Measurements from ENCODE around the gene CDK6. TPM values are rescaled to one million over a fixed set of nuclear protein-coding genes. Genes with fewer than 3 reads are reported as not detected.

Gene CDK6
- total RNA-seq, 1 experiment from 2014 or later: 41.4 TPM

DNA sequence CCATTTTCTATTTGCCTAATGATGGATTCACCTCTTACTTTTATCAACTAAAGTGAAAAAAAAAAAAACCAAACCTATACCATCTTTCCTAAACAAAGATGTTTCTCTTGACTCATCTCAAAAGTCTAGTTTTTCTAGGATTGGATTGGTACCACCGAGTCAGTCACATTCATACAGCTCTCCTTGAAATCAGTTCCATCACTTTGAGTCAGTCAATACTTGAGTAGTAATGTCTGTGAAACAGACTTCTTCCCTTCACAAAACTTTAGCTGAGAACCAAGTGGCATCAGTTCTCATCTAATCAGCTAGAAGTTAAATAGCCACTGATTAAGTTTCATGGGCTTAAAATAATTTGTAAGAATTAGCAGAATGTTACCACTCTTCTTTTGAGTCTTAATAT lies 13.3 kb downstream of the CDK6 start:
- H4K20me1 ChIP-seq (ENCODE audit: insufficient read depth): no peaks in the 10 kb centered on the region; the same call in 1 of the 2 replicates
- H3K9me3 ChIP-seq (ENCODE audit: control insufficient read depth in 1 of 2, insufficient read depth in 1 of 2, low read depth in 1 of 2, low read length in 2 of 2): no peaks in the 10 kb centered on the region; a peak in 1 of 4 replicates
- no peak overlapping the region for H3K4me3 ChIP-seq (replicated peaks in 1 of 2; ENCODE audit: low read depth in 1 of 2, low read length in 2 of 2)
- no peak overlapping the region for H3K4me2 ChIP-seq (ENCODE audit: low read length)
- ChIA-PET POLR2A (no interaction called here), CTCF (interaction anchor here (0.6 to 1.2 kb wide), 2 partner anchors 10 to 307 kb away, joined by 3 to 9 read pairs; no protein-coding TSS in a partner anchor), RAD21 (ENCODE audit: low non-redundant PET in 1 of 2, low total read pairs in 2 of 2, uncharacterized antibody in 2 of 2, unreplicated experiment in 2 of 2) (no interaction called here)
- BruUV-seq (replicated peaks): no TSS peak
- H3K27ac ChIP-seq (ENCODE audit: low read depth, low read length): no peak overlapping the region
- DNase-seq (ENCODE audit: low read depth, low spot score) (no peak), ATAC-seq (no peak)
- no peaks in the 10 kb centered on the region for H3K9me2 ChIP-seq (ENCODE audit: insufficient read depth)
- intact Hi-C loops (cut with micrococcal nuclease): no loop called here
- H3K9ac ChIP-seq (ENCODE audit: low read length): no peak overlapping the region
- no peak overlapping the region for H2AFZ ChIP-seq (ENCODE audit: low read depth, low read length, poor library complexity, severe bottlenecking)
- H3K4me1 ChIP-seq (ENCODE audit: control insufficient read depth in 1 of 2, insufficient read depth in 2 of 2, low read length in 2 of 2): peaks cover 0 to 3% of the 10 kb centered on the region in 2 experiments; a peak in 1 of 4 replicates
- TF ChIP-seq POLR2A (IDR thresholded peaks at IDR 0.05; ENCODE audit: borderline replicate concordance, extremely low read depth, insufficient read depth, insufficient read length): no peak
- no peaks in the 10 kb centered on the region; a peak in 1 of 4 replicates for H3K36me3 ChIP-seq (ENCODE audit: control insufficient read depth in 1 of 2, insufficient read depth in 2 of 2, low read length in 2 of 2)
- no peaks in the 10 kb centered on the region for H3K27me3 ChIP-seq (ENCODE audit: insufficient read depth, low read length)
- H3K79me2 ChIP-seq (ENCODE audit: insufficient read depth, low read length): peaks cover 100% of the 10 kb centered on the region

DNA sequence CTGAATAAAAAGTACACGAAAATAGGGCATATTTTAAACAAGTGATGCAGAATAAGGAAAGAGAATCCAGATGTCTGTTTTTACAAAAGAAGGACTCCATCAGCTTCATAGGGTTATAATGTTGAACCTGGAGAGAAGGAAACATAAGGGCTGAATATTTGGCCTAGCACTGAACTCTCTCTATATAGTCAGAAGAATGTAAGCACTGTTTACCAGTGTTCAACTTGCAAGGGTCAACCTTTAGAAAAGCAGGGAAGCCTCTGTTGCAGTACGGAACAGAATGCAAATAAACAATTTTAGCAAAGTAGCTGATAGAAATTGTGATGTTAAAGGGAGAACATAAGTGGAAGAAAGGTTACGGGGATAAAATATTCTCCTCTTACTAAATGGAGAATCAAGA lies 16.2 kb downstream of the CDK6 start:
- Histone ChIP-seq H4K20me1 (ENCODE audit: insufficient read depth) (no peaks in the 10 kb centered on the region), H3K9me2 (ENCODE audit: insufficient read depth) (no peaks in the 10 kb centered on the region), H3K4me1 (ENCODE audit: control insufficient read depth in 1 of 2, insufficient read depth in 2 of 2, low read length in 2 of 2) (no peaks in the 10 kb centered on the region), H3K4me2 (ENCODE audit: low read length) (no peak overlapping the region), H3K27ac (ENCODE audit: low read depth, low read length) (no peak overlapping the region), H3K4me3 (replicated peaks in 1 of 2; ENCODE audit: low read depth in 1 of 2, low read length in 2 of 2) (no peak overlapping the region), H3K9ac (ENCODE audit: low read length) (no peak overlapping the region), H2AFZ (ENCODE audit: low read depth, low read length, poor library complexity, severe bottlenecking) (no peak overlapping the region), H3K36me3 (ENCODE audit: control insufficient read depth in 1 of 2, insufficient read depth in 2 of 2, low read length in 2 of 2) (no peaks in the 10 kb centered on the region; a peak in 1 of 4 replicates), H3K9me3 (ENCODE audit: control insufficient read depth in 1 of 2, insufficient read depth in 1 of 2, low read depth in 1 of 2, low read length in 2 of 2) (peaks cover 0 to 3% of the 10 kb centered on the region in 2 experiments; a peak in 2 of 4 replicates), H3K79me2 (ENCODE audit: insufficient read depth, low read length) (peaks cover 100% of the 10 kb centered on the region), H3K27me3 (ENCODE audit: insufficient read depth, low read length) (no peaks in the 10 kb centered on the region)
- POLR2A ChIA-PET: no interaction called here
- RAD21 ChIA-PET (ENCODE audit: low non-redundant PET in 1 of 2, low total read pairs in 2 of 2, uncharacterized antibody in 2 of 2, unreplicated experiment in 2 of 2): no interaction called here
- intact Hi-C loops (cut with micrococcal nuclease): no loop called here
- ATAC-seq (no peak), DNase-seq (ENCODE audit: low read depth, low spot score) (no peak)
- BruUV-seq (replicated peaks): no TSS peak
- CTCF ChIA-PET: interaction anchor here (0.6 to 0.9 kb wide), 2 partner anchors 12 to 89 kb away, joined by 3 to 4 read pairs; no protein-coding TSS in a partner anchor
- TF ChIP-seq, protein P1, sequence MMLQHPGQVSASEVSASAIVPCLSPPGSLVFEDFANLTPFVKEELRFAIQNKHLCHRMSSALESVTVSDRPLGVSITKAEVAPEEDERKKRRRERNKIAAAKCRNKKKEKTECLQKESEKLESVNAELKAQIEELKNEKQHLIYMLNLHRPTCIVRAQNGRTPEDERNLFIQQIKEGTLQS (IDR thresholded peaks at IDR 0.05): no peak
- TF ChIP-seq CBX3 (IDR thresholded peaks at IDR 0.05; ENCODE audit: low read depth) (no peak), YY1 (IDR thresholded peaks at IDR 0.05; ENCODE audit: extremely low read depth, insufficient replicate concordance, low read depth, low read length) (no peak), SP1 (IDR thresholded peaks at IDR 0.05; ENCODE audit: low read depth) (no peak), EZH2 (IDR thresholded peaks at IDR 0.05) (no peak), POLR2A (IDR thresholded peaks at IDR 0.05; ENCODE audit: borderline replicate concordance, extremely low read depth, insufficient read depth, insufficient read length) (no peak), ZFX (IDR thresholded peaks at IDR 0.05) (no peak), JUND (IDR thresholded peaks at IDR 0.05) (no peak), SRF (IDR thresholded peaks at IDR 0.05; ENCODE audit: low read depth) (no peak), ZNF274 (IDR thresholded peaks at IDR 0.05; ENCODE audit: low read depth, low read length) (no peak), EZH2phosphoT487 (IDR thresholded peaks at IDR 0.05; ENCODE audit: borderline replicate concordance) (no peak), CEBPB (IDR thresholded peaks at IDR 0.05; ENCODE audit: low read depth) (no peak), SIN3A (IDR thresholded peaks at IDR 0.05; ENCODE audit: low read depth) (no peak), RAD21 (IDR thresholded peaks at IDR 0.05; ENCODE audit: low read depth) (no peak), ELF1 (IDR thresholded peaks at IDR 0.05; ENCODE audit: borderline replicate concordance, low read depth) (no peak), EGR1 (IDR thresholded peaks at IDR 0.05; ENCODE audit: low read depth) (no peak)
- TF ChIP-seq, protein P2, sequence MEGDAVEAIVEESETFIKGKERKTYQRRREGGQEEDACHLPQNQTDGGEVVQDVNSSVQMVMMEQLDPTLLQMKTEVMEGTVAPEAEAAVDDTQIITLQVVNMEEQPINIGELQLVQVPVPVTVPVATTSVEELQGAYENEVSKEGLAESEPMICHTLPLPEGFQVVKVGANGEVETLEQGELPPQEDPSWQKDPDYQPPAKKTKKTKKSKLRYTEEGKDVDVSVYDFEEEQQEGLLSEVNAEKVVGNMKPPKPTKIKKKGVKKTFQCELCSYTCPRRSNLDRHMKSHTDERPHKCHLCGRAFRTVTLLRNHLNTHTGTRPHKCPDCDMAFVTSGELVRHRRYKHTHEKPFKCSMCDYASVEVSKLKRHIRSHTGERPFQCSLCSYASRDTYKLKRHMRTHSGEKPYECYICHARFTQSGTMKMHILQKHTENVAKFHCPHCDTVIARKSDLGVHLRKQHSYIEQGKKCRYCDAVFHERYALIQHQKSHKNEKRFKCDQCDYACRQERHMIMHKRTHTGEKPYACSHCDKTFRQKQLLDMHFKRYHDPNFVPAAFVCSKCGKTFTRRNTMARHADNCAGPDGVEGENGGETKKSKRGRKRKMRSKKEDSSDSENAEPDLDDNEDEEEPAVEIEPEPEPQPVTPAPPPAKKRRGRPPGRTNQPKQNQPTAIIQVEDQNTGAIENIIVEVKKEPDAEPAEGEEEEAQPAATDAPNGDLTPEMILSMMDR (IDR thresholded peaks at IDR 0.05 in 2 of 3, conservative IDR thresholded peaks at IDR 0.05 in 1 of 3; ENCODE audit: borderline replicate concordance in 1 of 3, insufficient read depth in 1 of 3, low read depth in 2 of 3, low read length in 2 of 3): no peak
- TF ChIP-seq, protein P3, sequence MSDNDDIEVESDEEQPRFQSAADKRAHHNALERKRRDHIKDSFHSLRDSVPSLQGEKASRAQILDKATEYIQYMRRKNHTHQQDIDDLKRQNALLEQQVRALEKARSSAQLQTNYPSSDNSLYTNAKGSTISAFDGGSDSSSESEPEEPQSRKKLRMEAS (IDR thresholded peaks at IDR 0.05): no peak

Data from HCT116 (cell line).